KMS-11 (cell line): ENCODE measurements around the gene AP4B1.
A peak's percentile ranks its signal among the peaks of the same experiment; 100 is the strongest.

Source experiments
- H2AFZ ChIP-seq: fragments of 200-600 bp; sonication (generic); 2 replicates; pipeline ENCODE4 v1.6.1; 2016; ENCODE audit warnings: antibody characterized with exemption, mixed run types, low read depth
- H3K27ac ChIP-seq: fragments of 200-600 bp; sonication (generic); 2 replicates; pipeline ENCODE4 v1.6.1; 2016; ENCODE audit warnings: mild to moderate bottlenecking, mixed run types
- H3K27me3 ChIP-seq: fragments of 200-600 bp; sonication (generic); 2 replicates; pipeline ENCODE4 v1.6.1; 2017; ENCODE audit warnings: mild to moderate bottlenecking, low read depth, mixed run types, moderate library complexity; ENCODE audit not compliant: insufficient read depth
- H3K36me3 ChIP-seq: fragments of 200-600 bp; sonication (generic); 2 replicates; pipeline ENCODE4 v1.6.1; 2017; ENCODE audit warnings: mild to moderate bottlenecking, mixed run types; ENCODE audit not compliant: insufficient read depth
- H3K4me1 ChIP-seq: fragments of 200-600 bp; sonication (generic); 2 replicates; pipeline ENCODE4 v1.6.1; 2016; ENCODE audit warnings: mild to moderate bottlenecking, low read depth, mixed run types; ENCODE audit not compliant: poor library complexity, severe bottlenecking
- H3K4me2 ChIP-seq: fragments of 200-600 bp; sonication (generic); 2 replicates; pipeline ENCODE4 v1.7.0; 2016; ENCODE audit warnings: mild to moderate bottlenecking, mixed run types
- H3K4me3 ChIP-seq: fragments of 200-600 bp; sonication (generic); IDR thresholded peaks from 2 replicates; pipeline ENCODE4 v1.6.1; 2017; ENCODE audit warnings: low read depth, low read length, mixed read lengths; ENCODE audit not compliant: insufficient read depth
- H3K79me2 ChIP-seq: fragments of 200-600 bp; sonication (generic); 2 replicates; pipeline ENCODE4 v1.6.1; 2016; ENCODE audit warnings: low read depth, mixed run types; ENCODE audit not compliant: insufficient read depth
- H3K9ac ChIP-seq: fragments of 200-600 bp; sonication (generic); 2 replicates; pipeline ENCODE4 v1.6.1; 2016; ENCODE audit warnings: mild to moderate bottlenecking, mixed run types
- H4K20me1 ChIP-seq: fragments of 200-600 bp; sonication (generic); 2 replicates; pipeline ENCODE4 v1.6.1; 2016; ENCODE audit warnings: mild to moderate bottlenecking, mixed run types; ENCODE audit not compliant: insufficient read depth
- TF ChIP-seq, protein P1 (sequence below): fragments of 200-600 bp; sonication (generic); conservative IDR thresholded peaks from 2 replicates; pipeline ENCODE4 v1.6.1; 2017; ENCODE audit warnings: low read depth, mild to moderate bottlenecking, antibody characterized with exemption, low read length, moderate library complexity, mixed read lengths

AP4B1 gene

DNA sequence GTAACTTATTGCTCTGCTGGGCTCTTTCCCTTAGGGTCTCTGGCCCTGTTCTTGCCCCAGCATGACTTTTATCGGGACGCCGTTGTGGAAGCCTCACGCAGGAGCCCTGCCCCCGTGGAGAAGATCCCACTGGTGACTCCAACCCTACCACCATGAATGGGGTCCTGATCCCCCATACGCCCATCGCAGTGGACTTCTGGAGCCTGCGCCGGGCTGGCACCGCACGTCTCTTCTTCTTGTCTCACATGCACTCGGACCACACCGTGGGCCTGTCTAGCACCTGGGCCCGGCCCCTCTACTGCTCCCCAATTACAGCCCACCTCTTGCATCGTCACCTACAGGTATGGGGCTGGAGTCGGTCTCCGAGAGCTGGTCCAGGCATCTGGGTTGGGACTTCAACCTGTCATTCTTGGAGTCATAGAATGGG, 849 bp upstream of the AP4B1 start:
- H3K27ac ChIP-seq = peak overlapping the region; percentile 77
- H3K36me3 ChIP-seq = no peaks in the 10 kb centered on the region
- TF ChIP-seq, protein P1, sequence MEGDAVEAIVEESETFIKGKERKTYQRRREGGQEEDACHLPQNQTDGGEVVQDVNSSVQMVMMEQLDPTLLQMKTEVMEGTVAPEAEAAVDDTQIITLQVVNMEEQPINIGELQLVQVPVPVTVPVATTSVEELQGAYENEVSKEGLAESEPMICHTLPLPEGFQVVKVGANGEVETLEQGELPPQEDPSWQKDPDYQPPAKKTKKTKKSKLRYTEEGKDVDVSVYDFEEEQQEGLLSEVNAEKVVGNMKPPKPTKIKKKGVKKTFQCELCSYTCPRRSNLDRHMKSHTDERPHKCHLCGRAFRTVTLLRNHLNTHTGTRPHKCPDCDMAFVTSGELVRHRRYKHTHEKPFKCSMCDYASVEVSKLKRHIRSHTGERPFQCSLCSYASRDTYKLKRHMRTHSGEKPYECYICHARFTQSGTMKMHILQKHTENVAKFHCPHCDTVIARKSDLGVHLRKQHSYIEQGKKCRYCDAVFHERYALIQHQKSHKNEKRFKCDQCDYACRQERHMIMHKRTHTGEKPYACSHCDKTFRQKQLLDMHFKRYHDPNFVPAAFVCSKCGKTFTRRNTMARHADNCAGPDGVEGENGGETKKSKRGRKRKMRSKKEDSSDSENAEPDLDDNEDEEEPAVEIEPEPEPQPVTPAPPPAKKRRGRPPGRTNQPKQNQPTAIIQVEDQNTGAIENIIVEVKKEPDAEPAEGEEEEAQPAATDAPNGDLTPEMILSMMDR = no peak
- peaks cover 10% of the 10 kb centered on the region for H3K4me1 ChIP-seq
- no peaks in the 10 kb centered on the region for H3K27me3 ChIP-seq
- H3K9ac ChIP-seq = peak overlapping the region; percentile 71
- H4K20me1 ChIP-seq = no peaks in the 10 kb centered on the region
- peak overlapping the region; percentile 78; the same call in 1 of the 2 replicates for H2AFZ ChIP-seq
- peak overlapping the region; percentile 80 for H3K4me3 ChIP-seq
- peak overlapping the region; percentile 93 for H3K4me2 ChIP-seq
- peaks cover 22% of the 10 kb centered on the region for H3K79me2 ChIP-seq

DNA sequence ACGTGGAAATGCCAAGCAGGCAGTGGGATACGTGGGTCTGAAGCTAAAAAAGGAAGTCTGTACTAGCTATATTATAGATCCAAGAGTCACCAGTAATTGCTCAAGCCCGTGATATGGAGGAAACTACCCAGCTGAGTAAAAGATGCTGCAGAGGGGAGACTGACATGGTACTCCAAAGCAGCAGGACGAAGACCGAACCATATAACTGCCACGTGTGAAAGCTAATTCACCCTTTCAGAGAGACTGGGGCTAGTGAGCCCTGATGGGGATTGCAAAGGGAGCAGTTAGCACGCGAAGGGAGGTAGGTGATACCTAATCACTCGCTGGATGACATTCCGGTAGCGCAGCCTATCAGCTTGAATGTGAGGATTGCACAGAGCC, 316 bp downstream of the AP4B1 start:
- H3K27ac ChIP-seq = peak overlapping the region; percentile 77
- peak overlapping the region; percentile 60; the same call in 1 of the 2 replicates for H3K9ac ChIP-seq
- peak overlapping the region; percentile 86 for H3K4me2 ChIP-seq
- peak overlapping the region; percentile 88 for H2AFZ ChIP-seq
- H3K79me2 ChIP-seq = peaks cover 22% of the 10 kb centered on the region
- H3K4me1 ChIP-seq = peaks cover 10% of the 10 kb centered on the region
- no peak overlapping the region for H3K4me3 ChIP-seq
- H3K36me3 ChIP-seq = no peaks in the 10 kb centered on the region
- no peaks in the 10 kb centered on the region for H3K27me3 ChIP-seq
- TF ChIP-seq, protein P1 = no peak
- no peaks in the 10 kb centered on the region for H4K20me1 ChIP-seq

DNA sequence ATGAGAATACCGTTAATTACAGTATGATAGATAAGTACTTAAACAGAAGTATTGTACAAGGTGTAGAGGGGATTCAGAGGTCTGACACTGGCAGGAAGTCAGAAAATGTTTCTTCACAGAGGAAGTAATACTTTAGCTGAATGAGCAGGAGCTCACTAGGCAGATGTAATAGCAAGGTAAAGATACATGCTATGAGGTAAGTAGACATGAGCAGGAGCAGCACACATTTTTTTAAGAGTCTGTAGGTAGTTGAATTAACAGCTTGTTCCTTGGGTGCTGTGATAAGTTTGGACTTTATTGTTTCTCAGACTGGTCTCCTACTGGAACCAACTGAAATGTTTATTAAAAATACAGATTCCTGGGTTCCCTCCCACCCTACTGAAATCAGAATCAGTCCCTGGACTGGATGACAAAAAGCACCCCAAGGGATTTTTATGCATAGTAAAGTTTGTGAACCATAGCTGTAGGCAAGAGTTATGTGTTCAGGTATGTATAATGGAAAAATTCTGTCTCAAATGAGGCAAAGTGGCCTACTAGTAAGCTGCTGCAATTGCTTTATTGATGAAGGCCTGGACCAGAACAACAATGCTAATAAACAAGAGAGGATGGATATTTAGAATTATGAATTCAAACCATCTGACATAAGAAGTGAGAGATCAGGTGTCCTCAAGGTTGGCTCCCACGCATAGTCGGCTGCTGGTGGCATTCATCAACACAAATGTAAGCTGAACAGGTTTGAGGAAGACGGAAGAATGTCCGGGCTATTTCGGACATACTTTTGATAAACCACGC, 902 bp downstream of the AP4B1 start:
- Histone ChIP-seq H3K4me2 (peak overlapping the region; percentile 86), H3K79me2 (peaks cover 22% of the 10 kb centered on the region), H3K27ac (peak overlapping the region; percentile 77), H3K36me3 (no peaks in the 10 kb centered on the region), H3K4me3 (no peak overlapping the region), H3K9ac (peak overlapping the region; percentile 60; the same call in 1 of the 2 replicates), H2AFZ (peak overlapping the region; percentile 88), H3K27me3 (no peaks in the 10 kb centered on the region), H3K4me1 (peaks cover 10% of the 10 kb centered on the region), H4K20me1 (no peaks in the 10 kb centered on the region)
- TF ChIP-seq, protein P1 = no peak

DNA sequence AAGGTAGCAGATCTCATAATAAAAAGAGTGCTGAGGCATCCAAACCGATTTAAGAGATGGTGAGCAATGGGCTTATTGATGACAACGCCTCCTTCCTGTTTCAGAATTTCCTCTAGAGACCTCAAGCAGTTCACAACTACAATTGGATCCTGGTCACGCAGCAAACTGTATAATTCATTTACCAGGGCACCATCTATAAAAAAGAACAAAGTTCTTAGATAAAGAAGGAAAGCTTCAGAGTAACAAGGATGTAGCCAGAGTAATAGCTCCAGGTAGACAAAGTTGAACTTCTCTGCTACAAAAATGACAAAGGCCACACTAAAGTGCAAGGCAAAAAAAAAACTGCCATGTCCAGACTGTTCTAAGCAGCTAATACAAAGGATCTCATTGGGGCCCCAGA, 3.4 kb downstream of the AP4B1 start:
- Histone ChIP-seq H3K9ac (no peak overlapping the region), H3K27me3 (no peaks in the 10 kb centered on the region), H3K4me2 (no peak overlapping the region), H3K36me3 (no peaks in the 10 kb centered on the region), H3K79me2 (peaks cover 22% of the 10 kb centered on the region), H4K20me1 (no peaks in the 10 kb centered on the region), H3K4me1 (peaks cover 10% of the 10 kb centered on the region), H3K27ac (no peak overlapping the region), H2AFZ (no peak overlapping the region), H3K4me3 (no peak overlapping the region)
- TF ChIP-seq, protein P1 = no peak
